Mesenchymal stem cell (in vitro differentiated cells and primary cell): ENCODE data around the gene MYO1A.
"Not testable (repeated sequence)": the region's sequence is repeated elsewhere in the genome, so short reads cannot be mapped to it uniquely, and the experiment has no call there.

Source experiments
- DNase-seq: peaks from one replicate; pipeline ENCODE4 v3.0.0-alpha.2; 2013
- H2AFZ ChIP-seq: one replicate; pipeline ENCODE4 v1.6.1; 2013; ENCODE audit warnings: low read depth, mild to moderate bottlenecking, control low read depth, inconsistent platforms, low read length, moderate library complexity
- H2AK5ac ChIP-seq: 2 replicates; pipeline ENCODE4 v1.6.1; 2013; ENCODE audit warnings: low read length, moderate library complexity, mild to moderate bottlenecking, inconsistent platforms; ENCODE audit not compliant: severe bottlenecking
- H2BK120ac ChIP-seq: one replicate; pipeline ENCODE4 v1.6.1; 2013; ENCODE audit warnings: low read depth, mild to moderate bottlenecking, inconsistent platforms, low read length, moderate library complexity
- H2BK12ac ChIP-seq, 2 experiments: one replicate each; pipeline ENCODE4 v1.6.1; 2013; ENCODE audit warnings: inconsistent platforms in 2 of 2, low read length in 2 of 2, mild to moderate bottlenecking in 2 of 2, moderate library complexity in 2 of 2, control low read depth in 1 of 2
- H2BK15ac ChIP-seq: one replicate; pipeline ENCODE4 v1.6.1; 2013; ENCODE audit warnings: mild to moderate bottlenecking, low read depth, inconsistent platforms; ENCODE audit not compliant: poor library complexity, severe bottlenecking
- H2BK5ac ChIP-seq: 2 replicates; pipeline ENCODE4 v1.6.1; 2013; ENCODE audit warnings: low read depth, mild to moderate bottlenecking, low read length, control low read depth, inconsistent platforms; ENCODE audit not compliant: poor library complexity, severe bottlenecking
- H3K14ac ChIP-seq, 2 experiments: one replicate each; pipeline ENCODE4 v1.6.1; 2013; ENCODE audit warnings: inconsistent platforms in 2 of 2, low read length in 2 of 2, control low read depth in 1 of 2, mild to moderate bottlenecking in 1 of 2, moderate library complexity in 1 of 2
- H3K18ac ChIP-seq, 2 experiments: one replicate each; pipeline ENCODE4 v1.6.1; 2013; ENCODE audit warnings: inconsistent platforms in 2 of 2, low read length in 2 of 2, control low read depth in 1 of 2, low read depth in 1 of 2, mild to moderate bottlenecking in 1 of 2
- H3K23ac ChIP-seq, 2 experiments: one replicate each; pipeline ENCODE4 v1.6.1; 2013; ENCODE audit warnings: inconsistent platforms in 2 of 2, low read length in 2 of 2, mild to moderate bottlenecking in 2 of 2, moderate library complexity in 2 of 2, control low read depth in 1 of 2
- H3K27ac ChIP-seq: 2 replicates; pipeline ENCODE4 v1.5.1; 2013; ENCODE audit warnings: mild to moderate bottlenecking, moderate library complexity, low read length, control low read depth, inconsistent platforms; ENCODE audit not compliant: poor library complexity, severe bottlenecking
- H3K27me3 ChIP-seq, 2 experiments: 2 replicates each; pipeline versions ENCODE4 v1.6.1 to v1.7.0; 2013; ENCODE audit warnings: low read length in 2 of 2, mild to moderate bottlenecking in 2 of 2, moderate library complexity in 2 of 2, control low read depth in 1 of 2, inconsistent platforms in 1 of 2; ENCODE audit not compliant: control insufficient read depth in 1 of 2, insufficient read depth in 1 of 2
- H3K36me3 ChIP-seq, 2 experiments: 2 replicates each; pipeline versions ENCODE4 v1.6.1 to v1.7.0; 2013; ENCODE audit warnings: low read length in 2 of 2, control low read depth in 1 of 2, inconsistent platforms in 1 of 2, low read depth in 1 of 2, mild to moderate bottlenecking in 1 of 2; ENCODE audit not compliant: insufficient read depth in 2 of 2, control insufficient read depth in 1 of 2
- H3K4ac ChIP-seq, 2 experiments: one replicate each; pipeline ENCODE4 v1.6.1; 2013; ENCODE audit warnings: inconsistent platforms in 2 of 2, low read length in 2 of 2, mild to moderate bottlenecking in 2 of 2, moderate library complexity in 2 of 2, control low read depth in 1 of 2, low read depth in 1 of 2
- H3K4me1 ChIP-seq: 2 replicates; pipeline ENCODE4 v1.6.1; 2013; ENCODE audit warnings: low read depth, low read length, control low read depth; ENCODE audit not compliant: control insufficient read depth, insufficient read depth
- H3K4me2 ChIP-seq: 2 replicates; pipeline ENCODE4 v1.6.1; 2013; ENCODE audit warnings: low read length, mild to moderate bottlenecking, inconsistent platforms; ENCODE audit not compliant: poor library complexity, severe bottlenecking
- H3K4me3 ChIP-seq, 2 experiments: 2 replicates each; pipeline versions ENCODE4 v1.5.1 to v1.7.0; 2013; ENCODE audit warnings: low read length in 2 of 2, mild to moderate bottlenecking in 2 of 2, control low read depth in 1 of 2, low read depth in 1 of 2; ENCODE audit not compliant: insufficient read depth in 1 of 2
- H3K79me1 ChIP-seq: replicated peaks from 2 replicates; pipeline ENCODE4 v1.6.1; 2013; ENCODE audit warnings: mild to moderate bottlenecking, control low read depth, low read length, inconsistent platforms; ENCODE audit not compliant: poor library complexity, severe bottlenecking
- H3K9ac ChIP-seq: 2 replicates; pipeline ENCODE4 v1.7.0; 2013; ENCODE audit warnings: mild to moderate bottlenecking, low read length, moderate library complexity
- H3K9me3 ChIP-seq: 2 replicates; pipeline ENCODE4 v1.7.0; 2013; ENCODE audit warnings: mild to moderate bottlenecking, low read length; ENCODE audit not compliant: control insufficient read depth
- H4K8ac ChIP-seq: one replicate; pipeline ENCODE4 v1.6.1; 2013; ENCODE audit warnings: inconsistent platforms, mild to moderate bottlenecking, low read length, moderate library complexity
- H4K91ac ChIP-seq: one replicate; pipeline ENCODE4 v1.6.1; 2013; ENCODE audit warnings: mild to moderate bottlenecking, low read length, inconsistent platforms
- WGBS: methylation state at CpG from one replicate; pipeline ENCODE4 v1.1.7; 2013; ENCODE audit warnings: mixed read lengths; 5-methylcytosine and 5-hydroxymethylcytosine counted together

The MYO1A gene

DNA sequence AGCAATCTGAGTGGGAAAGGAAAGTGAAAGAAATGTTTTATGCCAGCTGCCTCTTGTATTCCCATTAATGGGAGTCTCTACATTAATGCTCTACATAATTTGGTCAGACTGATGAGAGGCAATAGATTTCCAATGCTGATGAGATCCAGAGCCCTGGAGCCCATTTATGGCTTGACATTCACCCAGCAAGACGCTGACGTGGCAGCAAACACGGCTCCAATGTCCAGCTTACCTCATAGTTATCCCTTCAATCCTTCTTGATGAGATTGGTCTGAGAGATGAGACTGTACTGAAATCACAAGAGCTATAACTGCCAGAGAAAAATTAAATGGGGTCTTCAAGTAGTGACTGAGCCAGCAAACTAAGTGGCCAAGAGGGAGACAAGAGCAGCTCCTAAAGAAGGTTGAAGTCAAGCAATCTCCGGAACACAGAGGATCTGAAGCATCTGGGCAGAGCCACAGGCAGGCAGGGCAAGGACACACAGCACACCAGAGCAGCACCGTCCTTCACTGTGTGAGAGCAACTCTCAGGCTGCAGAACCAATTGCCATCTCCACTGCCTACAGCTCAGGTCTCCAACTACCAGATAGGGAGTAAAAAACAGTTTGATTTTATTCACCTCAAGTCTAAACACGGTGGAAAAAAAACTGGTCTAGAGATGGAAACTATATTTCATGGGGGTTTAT, 7.3 kb upstream of the MYO1A start:
- Histone ChIP-seq H3K9me3 (no peaks in the 10 kb centered on the region), H2AK5ac (no peak overlapping the region), H3K27me3 (no peaks in the 10 kb centered on the region), H3K79me1 (no peaks in the 10 kb centered on the region), H3K4me2 (no peak overlapping the region), H2BK12ac (no peak overlapping the region), H3K27ac (no peak overlapping the region), H2BK120ac (no peak overlapping the region), H3K4me3 (no peak overlapping the region), H3K4ac (no peak overlapping the region), H4K8ac (no peak overlapping the region), H3K14ac (no peak overlapping the region), H3K36me3 (peaks cover 5 to 46% of the 10 kb centered on the region in 2 experiments), H2AFZ (no peak overlapping the region), H2BK15ac (no peak overlapping the region), H3K18ac (no peak overlapping the region), H4K91ac (no peak overlapping the region), H2BK5ac (no peak overlapping the region), H3K23ac (no peak overlapping the region), H3K4me1 (no peaks in the 10 kb centered on the region), H3K9ac (no peak overlapping the region)
- DNase-seq = no peak
- WGBS = 100% methylated on average over 2 of the region's 6 CpGs

DNA sequence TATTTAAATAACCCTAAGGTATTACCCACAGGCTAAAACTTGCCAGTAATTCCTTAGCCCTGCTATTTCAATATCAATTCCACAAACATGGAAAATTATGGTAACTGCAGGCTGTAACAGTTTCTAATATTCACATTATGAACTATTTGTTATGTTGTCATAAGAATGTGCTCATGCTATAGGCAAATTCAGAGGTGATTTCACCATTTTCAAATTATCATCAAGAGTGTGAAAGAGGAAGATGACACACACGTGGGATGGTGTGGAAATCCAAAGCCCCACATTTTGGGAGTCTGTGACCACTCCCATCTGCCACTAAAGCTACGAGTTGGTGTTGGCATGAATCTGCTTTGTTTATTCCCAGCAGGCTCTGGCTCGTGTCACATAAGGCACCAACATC, 5.9 kb upstream of the MYO1A start:
- H3K4me3 ChIP-seq = no peak overlapping the region

GRCh38 chr12:57053901-57054300, 4.0 kb upstream of the MYO1A start:
- DNase-seq, H3K18ac ChIP-seq, H3K79me1 ChIP-seq, H2AK5ac ChIP-seq, H2BK12ac ChIP-seq, H2BK5ac ChIP-seq, H2AFZ ChIP-seq, H3K4ac ChIP-seq, H3K4me3 ChIP-seq, H4K91ac ChIP-seq, H3K27ac ChIP-seq, H3K9me3 ChIP-seq, H3K23ac ChIP-seq, H2BK15ac ChIP-seq, H4K8ac ChIP-seq, H3K14ac ChIP-seq, H3K9ac ChIP-seq, H3K4me1 ChIP-seq, H2BK120ac ChIP-seq, H3K4me2 ChIP-seq: not testable (repeated sequence)
- Histone ChIP-seq H3K36me3 (peaks cover 3 to 21% of the 10 kb centered on the region in 2 experiments), H3K27me3 (peaks cover 4 to 26% of the 10 kb centered on the region in 2 experiments)
- WGBS = 96% methylated on average over 3 of the region's 4 CpGs

More for the DNA sequence above, 5.9 kb upstream of the MYO1A start:
- Histone ChIP-seq H4K8ac (no peak overlapping the region), H3K27ac (no peak overlapping the region), H4K91ac (no peak overlapping the region), H2BK15ac (no peak overlapping the region), H3K9ac (no peak overlapping the region), H2BK12ac (no peak overlapping the region), H3K14ac (no peak overlapping the region), H3K4ac (no peak overlapping the region), H2AFZ (no peak overlapping the region), H3K4me2 (no peak overlapping the region), H2BK120ac (no peak overlapping the region), H3K79me1 (no peaks in the 10 kb centered on the region), H3K23ac (no peak overlapping the region), H3K9me3 (no peaks in the 10 kb centered on the region), H3K18ac (no peak overlapping the region), H3K27me3 (peaks cover 0 to 7% of the 10 kb centered on the region in 2 experiments), H3K36me3 (peaks cover 3 to 40% of the 10 kb centered on the region in 2 experiments), H3K4me1 (no peaks in the 10 kb centered on the region), H2AK5ac (no peak overlapping the region), H2BK5ac (no peak overlapping the region)
- 95% methylated on average over 3 of the region's 3 CpGs for WGBS
- DNase-seq = no peak

DNA sequence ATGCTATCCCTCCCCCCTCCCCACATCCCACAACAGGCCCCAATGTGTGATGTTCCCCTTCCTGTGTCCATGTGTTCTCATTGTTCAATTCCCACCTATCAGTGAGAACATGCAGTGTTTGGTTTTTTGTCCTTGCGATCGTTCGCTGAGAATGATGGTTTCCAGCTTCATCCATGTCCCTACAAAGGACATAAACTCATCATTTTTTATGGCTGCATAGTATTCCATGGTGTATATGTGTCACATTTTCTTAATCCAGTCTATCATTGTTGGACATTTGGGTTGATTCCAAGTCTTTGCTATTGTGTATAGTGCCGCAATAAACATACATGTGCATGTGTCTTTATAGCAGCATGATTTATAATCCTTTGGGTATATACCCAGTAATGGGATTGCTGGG, 3.2 kb upstream of the MYO1A start:
- not testable (repeated sequence) for H3K4ac ChIP-seq, H3K4me1 ChIP-seq, H3K27ac ChIP-seq, H4K91ac ChIP-seq, H3K23ac ChIP-seq, H3K14ac ChIP-seq, H3K4me2 ChIP-seq, H2BK12ac ChIP-seq, H4K8ac ChIP-seq, H2BK15ac ChIP-seq, H3K79me1 ChIP-seq, H3K18ac ChIP-seq, DNase-seq, H2BK120ac ChIP-seq, H2AFZ ChIP-seq, H3K4me3 ChIP-seq, H2AK5ac ChIP-seq, H3K9me3 ChIP-seq, H3K9ac ChIP-seq, H2BK5ac ChIP-seq
- H3K27me3 ChIP-seq = peaks cover 4 to 33% of the 10 kb centered on the region in 2 experiments
- no CpG with 5 or more reads among the region's 4 CpGs for WGBS
- H3K36me3 ChIP-seq = peaks cover 3 to 14% of the 10 kb centered on the region in 2 experiments
